NCI-H1436 treated with DMSO at 0.1 percent for 48 hours (cell line): ENCODE results near the gene TPCN1.

Experiments used
- DNase-seq: peaks from one replicate; lab custom pipeline; 2025; lab: John Stamatoyannopoulos, UW

TPCN1 gene

DNA sequence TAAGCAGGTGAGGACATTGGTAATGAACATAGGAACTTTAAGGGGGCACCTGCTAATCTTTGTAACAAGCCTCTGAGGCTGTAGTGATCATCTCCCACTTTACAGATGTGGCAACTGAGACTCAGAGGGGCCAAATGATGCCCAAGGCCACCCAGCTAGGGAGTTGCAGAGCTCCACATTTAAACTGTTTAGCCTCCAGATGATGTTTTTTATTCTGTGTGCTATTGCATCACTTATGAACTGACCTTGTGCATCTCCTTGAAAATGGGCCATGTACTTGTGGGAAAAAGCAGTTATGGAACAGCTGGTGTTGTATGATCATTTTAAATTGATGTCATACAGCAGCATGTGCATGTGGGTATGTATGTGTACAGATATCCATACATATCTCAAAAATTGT lies 41.4 kb downstream of the TPCN1 start:
- no peak for DNase-seq

DNA sequence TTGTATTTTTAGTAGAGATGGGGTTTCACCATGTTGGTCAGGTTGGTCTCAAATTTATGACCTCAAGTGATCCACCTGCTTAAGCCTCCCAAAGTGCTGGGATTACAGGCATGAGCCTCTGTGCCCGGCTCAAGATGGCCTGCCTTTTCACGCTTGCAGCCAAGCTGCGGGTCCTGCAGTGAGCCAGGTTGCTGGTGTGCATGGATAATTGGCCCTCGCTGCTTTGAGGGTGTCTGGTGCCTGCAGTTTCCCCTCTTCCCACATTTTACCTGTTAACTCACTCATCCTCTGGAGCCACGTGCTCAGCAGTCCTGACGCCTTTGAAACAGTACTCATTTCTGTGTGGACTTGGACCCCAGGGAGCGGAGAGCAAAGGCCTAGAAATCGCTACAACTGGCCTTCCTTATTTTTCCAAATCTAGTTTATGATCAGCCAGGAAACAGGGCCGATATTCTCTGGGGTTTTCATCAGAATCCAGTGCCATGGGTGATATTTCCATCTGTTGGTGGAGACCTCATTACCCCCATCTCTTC lies 42.2 kb downstream of the TPCN1 start:
- no peak for DNase-seq

DNA sequence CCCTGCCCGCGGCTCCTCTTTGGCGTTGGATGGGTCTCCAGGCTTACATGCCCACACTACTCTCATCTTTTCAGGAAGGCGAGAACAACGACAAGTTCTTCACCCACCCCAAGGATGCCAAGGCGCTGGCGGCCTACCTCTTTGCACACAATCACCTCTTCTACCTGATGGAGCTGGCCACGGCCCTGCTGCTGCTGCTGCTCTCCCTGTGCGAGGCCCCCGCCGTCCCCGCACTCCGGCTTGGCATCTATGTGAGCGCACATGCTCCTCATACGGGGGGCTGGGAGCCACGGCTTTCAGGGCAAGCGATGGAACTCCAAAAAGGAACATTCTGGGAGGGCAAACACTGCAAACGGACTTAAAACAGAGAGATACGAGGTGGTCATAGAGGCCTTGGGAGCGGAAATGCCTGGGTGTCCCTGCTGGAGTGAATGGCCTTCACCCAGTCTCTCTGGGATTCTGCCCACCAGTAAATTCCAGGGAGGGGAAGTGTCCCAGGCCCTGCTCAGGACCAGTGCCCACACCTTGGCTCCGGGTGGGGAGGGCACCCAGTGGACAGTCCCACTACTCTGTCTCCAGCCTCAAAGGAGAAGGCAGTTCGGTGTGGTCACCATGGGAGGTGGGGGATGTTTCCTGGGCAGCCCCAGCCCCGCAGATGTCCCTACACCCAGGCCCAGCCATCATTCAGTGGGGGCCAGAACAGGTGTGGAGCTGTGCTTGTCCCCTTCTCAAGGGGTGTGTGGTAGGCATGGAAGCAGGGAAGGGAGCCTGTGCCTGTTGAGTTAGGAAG lies 45.0 kb downstream of the TPCN1 start:
- DNase-seq: no peak

DNA sequence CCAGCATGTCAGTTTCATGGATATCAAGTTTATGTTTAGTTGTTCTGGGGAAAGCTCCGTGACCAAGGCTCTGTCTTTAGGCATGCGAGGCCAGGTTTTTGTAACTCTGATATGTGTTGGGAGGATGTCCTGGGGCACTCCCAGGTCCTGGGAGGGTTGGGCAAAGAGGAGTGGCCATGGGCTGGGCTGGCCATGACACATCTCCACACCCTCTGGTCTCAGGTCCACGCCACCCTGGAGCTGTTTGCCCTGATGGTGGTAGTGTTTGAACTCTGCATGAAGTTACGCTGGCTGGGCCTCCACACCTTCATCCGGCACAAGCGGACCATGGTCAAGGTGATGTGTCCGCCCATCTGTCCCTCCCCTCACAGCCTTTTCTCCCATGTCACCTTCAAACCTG lies 46.4 kb downstream of the TPCN1 start:
- no peak for DNase-seq

DNA sequence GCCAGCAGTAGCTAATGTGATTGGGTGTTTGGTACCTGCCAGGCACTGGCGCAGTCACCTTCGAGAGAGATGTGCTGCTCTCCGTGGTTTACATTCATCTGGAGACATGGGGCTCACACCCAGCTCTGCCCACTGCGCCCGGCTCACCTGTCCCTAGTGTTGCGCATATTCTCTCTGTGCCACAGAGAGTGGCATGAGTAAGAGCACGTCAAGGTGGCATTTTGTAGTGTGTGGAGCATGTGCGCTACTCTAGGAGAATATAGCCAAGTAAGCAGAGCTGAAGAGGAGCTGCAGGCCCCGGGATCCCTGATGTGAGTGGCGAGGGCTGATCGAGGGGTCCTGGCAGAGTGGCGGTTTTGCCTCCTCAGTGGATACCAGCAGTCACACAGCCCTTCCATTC lies 46.9 kb downstream of the TPCN1 start:
- DNase-seq: no peak

DNA sequence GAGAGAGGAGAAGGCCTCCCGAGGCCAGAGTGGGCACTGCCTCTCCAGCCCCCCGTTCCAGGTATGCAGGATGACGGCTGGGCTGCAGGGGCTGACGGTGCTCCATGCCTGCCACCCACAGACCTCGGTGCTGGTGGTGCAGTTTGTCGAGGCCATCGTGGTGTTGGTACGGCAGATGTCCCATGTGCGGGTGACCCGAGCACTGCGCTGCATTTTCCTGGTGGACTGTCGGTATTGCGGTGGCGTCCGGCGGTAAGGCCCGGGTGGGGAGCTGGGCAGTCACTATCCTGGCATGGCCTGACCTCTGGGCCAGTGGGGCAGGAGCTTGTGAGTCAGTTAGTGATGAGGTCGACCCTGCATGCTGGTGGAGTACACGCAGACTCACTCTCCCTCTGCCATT lies 47.4 kb downstream of the TPCN1 start:
- no peak for DNase-seq

DNA sequence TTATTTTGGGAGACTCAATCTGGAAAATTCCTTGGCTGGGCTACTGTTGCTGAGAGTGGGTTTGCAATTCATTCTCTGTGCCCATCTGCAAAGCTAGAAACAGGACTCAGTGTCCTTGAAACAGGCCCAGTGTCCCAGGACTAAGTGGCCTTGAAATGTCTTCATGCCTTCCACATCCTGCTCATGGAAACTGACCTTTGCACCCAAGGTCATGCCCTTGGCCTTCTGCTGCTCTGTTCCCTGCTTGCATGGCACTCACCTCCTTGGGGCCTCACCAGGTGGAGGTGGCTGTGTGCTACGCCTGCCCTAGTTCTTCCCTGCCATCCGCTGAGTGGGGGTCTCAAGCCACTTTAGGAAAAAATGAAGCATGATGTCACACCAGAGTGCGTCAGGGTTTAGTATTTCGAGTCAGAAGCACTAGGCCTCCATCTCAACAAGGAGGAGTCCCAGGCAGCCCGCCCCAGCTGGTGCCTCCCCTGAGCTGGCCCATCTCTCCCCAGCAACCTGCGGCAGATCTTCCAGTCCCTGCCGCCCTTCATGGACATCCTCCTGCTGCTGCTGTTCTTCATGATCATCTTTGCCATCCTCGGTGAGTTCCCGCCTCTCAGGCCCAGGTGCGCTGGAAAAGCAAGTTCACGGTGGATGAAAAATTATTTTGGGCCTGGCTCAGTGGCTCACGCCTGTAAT lies 48.1 kb downstream of the TPCN1 start:
- DNase-seq: no peak

DNA sequence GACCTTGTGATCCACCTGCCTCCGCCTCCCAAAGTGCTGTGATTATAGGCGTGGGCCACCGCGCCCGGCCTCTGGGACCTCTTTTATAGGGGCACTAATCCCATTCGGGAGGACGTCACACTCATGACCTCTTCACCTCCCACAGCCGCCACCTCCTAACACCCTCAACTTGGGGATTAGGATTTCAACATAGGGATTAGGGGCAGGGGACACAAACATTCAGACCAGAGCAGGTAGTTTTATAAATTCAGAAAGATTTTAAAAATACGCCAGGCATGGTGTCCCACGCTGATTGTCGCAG lies 49.4 kb downstream of the TPCN1 start:
- no peak for DNase-seq

DNA sequence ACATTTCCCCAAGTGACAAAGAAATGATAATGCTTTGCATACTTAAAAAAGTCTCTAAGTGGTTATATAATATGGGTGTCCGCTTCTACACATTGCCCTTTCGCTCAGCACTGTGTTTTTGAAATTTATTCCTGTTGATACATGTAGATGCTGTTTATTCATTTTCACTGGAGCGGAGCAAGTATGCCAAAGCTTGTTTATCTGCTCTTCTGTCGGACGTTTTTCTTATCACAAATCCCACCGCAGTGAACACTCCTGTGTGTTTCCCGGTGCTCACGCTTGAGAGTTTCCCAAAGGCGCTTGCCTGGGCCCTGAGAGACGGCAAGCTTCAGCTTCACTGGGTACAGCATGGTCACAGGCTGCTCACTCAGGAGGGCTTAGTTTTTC lies 50.2 kb downstream of the TPCN1 start:
- no peak for DNase-seq

DNA sequence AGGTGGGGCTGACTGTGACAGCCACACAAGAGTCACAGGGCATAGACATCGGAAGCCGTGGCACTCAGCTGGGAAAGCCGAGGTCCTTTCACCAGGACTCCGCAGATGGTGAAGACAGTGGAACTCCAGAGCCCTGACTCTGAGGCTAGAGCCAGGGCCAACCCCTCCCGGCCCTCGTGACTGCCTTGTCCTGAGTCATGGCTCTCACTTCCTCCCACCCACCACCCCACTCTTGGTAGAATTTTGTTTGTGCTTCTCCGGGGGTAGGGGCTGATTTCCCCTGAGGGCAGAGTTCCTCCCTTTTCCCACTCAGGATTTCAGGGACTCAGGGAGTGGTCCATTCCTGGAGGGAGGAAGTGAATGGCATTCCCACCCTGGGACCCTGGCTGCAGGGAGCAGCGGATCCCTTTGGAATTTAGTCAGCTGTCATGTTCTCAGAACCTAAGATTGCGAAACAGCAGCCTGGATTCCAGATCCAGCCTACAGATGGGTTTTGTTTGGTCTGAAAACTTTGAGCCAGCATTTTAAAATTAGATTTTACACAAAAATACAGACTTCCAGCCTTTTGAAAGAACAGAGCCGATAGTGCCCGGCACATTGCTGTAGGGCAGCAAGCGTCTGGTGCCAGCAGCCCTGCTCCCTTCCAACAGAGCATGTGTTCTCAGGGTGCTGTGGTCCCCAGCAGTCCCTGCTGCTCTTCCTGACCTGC lies 50.7 kb downstream of the TPCN1 start:
- DNase-seq: no peak

DNA sequence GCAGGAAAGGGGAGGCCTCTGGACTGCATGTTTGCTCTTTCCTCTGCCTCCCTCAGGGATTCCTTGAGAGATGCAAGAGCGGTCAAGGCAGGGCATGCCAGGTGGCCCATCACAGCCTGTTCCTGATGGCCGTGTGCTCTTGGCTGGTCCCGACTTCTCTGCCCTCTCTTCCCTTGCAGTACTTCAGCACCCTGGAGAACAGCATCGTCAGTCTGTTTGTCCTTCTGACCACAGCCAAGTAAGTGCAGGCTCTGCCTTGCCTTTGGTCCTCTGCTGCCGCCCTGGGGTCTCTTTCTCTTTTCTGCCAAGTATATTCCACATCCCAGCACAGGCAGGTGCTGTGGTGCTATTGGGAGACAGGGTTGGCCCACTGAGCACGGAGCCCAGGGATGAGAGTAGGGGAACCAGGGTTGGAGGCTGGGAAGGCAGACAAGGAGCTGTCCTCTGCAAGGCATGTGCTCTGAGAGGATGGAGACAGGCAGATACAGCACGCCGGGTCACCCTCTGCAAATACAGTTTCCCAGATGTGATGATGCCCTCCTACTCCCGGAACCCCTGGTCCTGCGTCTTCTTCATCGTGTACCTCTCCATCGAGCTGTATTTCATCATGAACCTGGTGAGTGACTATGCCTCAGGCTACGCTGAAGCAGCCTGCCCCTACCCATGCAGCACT lies 51.9 kb downstream of the TPCN1 start:
- DNase-seq: no peak

DNA sequence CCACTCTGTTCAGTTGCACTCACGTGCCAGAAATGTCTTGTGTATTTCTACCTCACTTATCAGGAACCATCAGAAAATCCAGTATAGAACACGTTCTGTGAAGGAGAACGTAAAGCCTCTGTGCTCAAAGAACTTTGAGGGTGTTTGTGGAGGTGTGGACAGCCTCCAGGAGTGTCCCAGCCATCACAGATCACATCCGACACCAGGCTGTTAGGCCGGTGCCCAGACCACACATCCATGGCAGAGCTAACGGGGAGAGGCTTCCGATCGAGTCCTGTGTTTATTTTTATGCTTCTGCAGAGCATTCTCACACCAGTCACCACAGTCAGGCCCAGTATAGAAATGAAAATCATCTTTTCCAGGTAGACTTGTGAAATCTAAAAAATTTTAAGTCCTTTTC lies 53.6 kb downstream of the TPCN1 start:
- no peak for DNase-seq

DNA sequence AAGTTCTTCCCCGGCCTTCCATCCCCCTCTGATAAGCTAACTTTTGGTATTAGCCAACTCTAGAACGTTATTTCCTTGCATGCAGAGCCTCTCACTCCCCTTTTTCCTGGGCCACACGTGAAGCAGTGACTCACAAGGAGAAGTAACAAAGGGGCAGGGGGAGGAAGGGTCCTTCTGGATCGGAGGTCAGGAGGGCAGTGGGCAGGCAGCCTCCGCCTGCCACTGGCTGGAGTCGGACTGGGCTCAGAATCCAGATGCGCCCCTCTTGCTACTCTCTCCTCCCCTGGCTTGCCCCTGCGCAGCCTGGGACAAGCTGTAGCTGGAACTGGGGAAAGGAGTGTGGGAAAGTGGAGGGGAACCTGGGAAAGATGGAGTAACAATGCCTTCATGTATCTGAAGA lies 55.0 kb downstream of the TPCN1 start:
- DNase-seq: no peak

DNA sequence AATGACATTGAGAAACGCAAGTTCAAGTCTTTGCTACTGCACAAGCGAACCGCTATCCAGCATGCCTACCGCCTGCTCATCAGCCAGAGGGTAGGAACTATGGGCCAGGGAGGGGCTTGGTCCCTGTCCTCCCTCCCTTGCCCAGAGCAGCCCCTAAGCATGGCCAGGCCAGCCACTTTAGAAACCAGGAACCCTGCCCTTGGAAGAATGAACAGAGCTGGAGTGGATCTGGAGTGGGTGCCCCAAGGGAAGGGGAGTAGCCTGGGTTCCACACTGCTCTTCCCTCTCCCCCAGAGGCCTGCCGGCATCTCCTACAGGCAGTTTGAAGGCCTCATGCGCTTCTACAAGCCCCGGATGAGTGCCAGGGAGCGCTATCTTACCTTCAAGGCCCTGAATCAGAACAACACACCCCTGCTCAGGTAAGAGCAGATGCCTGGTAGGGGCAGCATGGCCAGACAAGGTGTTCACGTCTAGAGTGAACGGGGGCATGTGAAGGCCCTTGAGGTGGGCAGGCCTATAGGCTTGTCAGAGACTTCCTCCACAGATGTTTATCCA lies 55.8 kb downstream of the TPCN1 start:
- DNase-seq: no peak

DNA sequence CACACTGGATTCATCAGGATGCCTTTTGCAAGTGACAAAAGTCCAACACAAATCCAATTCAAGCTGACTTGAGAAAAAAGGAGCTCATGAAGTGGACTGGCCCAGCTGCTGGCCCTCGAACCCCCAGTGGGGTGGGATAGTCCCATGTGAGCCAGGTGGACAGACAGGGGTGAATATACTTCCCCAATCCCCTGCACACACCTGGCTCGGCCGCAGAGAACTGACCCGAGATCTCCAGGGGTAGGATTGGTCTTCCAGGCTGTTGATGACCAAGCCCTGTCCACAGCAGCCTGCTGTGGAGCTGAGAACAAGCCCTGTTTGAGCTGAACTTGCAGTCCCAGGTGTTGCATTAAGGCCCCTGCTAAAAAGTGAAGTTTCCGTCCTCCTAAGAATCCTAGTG lies 56.2 kb downstream of the TPCN1 start:
- DNase-seq: no peak

DNA sequence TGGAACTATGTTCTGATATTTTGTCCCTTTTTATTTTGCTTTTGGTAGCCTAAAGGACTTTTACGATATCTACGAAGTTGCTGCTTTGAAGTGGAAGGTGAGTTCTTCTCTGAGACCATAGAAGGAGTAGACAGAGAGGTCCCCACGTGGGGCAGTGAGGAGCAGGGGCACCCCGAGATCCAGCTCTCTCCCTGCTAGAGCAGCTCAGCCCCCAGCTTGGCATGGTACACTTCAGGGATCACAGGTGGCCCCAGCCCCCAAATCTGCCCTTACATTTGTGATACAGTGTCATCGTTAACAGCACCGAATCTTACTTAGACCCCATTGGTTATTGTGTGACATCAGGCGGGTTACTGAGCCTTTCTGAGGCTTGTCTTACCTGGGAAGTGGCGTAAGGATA lies 56.9 kb downstream of the TPCN1 start:
- no peak for DNase-seq

DNA sequence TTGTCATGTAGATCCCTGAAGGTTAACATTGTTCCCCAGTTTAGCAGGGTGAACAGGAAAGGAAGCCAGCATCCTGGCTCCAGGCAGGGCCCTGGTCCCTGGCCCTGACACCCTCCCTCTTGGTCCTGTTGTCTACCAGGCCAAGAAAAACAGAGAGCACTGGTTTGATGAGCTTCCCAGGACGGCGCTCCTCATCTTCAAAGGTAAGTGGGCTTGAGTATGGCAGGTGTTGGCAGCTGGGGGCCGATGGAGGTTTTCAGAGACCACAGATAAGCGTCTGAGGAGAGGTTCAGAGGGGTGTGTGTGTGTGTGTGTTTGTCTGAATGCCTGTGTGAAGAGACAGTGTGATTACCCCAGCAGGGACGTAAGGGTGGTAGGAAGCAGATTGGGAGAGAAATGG lies 57.4 kb downstream of the TPCN1 start:
- DNase-seq: no peak

DNA sequence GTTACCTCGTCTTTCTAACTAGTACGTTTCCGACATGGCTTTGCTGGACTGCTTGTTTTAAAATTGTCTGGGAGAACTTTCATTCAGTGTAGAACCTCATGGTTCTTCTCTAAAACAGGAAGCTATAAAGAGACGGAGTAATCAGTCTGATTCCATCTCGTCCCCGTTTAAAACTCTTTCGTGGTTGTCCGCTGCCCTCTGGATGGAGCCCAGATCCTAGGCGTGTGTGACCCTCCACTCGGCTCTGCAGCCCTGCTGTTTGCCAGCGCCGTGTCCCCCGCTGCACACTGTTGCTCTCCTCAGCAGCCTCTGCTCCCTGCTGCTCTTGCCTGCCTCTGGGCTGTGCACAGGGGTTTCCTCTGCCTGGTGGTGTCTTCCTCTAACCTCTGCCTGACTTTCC lies 63.5 kb downstream of the TPCN1 start:
- no peak for DNase-seq

DNA sequence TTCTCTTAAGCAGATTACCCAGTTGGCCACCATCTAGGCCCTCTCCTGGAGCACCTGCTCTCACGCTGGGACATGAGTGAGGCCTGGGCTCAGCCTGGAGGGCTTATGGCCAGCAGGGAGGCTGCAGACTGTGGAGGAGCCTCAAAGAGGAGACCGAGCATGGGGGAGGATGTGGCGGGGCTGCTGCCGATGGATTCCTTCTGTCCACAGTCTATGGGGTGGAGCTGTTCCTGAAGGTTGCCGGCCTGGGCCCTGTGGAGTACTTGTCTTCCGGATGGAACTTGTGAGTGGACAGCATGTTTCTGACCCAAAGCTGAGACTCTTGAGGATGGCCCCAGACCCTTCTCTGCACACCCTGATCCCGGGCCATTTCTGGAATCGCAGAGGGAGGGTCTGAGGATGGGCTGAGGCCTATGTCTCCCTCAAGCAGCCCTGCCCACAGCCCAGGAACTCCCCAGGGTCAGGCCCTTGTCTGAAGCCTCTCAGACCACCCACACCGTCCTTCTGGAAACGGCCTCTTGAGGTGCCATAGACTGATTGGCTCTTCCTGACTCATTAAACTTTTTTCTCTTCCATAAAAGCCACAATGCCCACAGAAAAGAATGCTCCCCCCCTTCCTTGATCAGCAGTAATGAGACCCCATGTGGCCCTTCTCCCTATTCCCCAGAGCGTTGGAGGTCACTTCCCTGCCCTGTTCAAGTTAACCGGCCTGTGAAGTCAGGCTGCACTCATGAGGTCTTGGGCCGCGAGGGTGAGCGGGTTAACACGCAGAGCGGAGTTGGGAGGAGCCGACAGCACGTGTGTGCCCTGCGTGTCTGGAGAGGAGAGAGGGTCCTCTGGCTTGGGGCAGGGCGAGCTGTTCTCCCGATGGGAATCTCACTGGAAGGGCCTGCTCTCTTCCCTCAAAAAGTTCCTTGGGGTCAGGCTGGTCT lies 64.7 kb downstream of the TPCN1 start:
- no peak for DNase-seq

DNA sequence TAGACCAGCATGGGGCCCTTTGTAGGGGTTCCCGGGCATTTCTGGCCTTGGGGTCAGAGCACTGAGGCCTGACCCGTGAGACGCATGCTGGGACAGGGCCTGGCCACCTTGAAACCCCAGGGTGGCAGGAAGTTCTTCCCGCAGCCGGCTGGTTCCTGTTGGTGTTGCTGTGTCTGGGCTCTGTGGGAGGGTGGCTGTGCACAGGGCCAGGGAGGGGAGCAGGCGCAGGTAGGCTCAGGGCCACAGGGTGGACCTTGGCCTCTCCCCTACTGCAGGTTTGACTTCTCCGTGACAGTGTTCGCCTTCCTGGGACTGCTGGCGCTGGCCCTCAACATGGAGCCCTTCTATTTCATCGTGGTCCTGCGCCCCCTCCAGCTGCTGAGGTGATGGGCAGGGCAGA lies 65.4 kb downstream of the TPCN1 start:
- DNase-seq: no peak
